Fibroblast of upper back skin (primary cell): ENCODE results near the gene SMS.

Experiments used
- DNase-seq: peaks from one replicate; pipeline ENCODE4 v3.0.0-alpha.2; 2013

SMS gene

DNA sequence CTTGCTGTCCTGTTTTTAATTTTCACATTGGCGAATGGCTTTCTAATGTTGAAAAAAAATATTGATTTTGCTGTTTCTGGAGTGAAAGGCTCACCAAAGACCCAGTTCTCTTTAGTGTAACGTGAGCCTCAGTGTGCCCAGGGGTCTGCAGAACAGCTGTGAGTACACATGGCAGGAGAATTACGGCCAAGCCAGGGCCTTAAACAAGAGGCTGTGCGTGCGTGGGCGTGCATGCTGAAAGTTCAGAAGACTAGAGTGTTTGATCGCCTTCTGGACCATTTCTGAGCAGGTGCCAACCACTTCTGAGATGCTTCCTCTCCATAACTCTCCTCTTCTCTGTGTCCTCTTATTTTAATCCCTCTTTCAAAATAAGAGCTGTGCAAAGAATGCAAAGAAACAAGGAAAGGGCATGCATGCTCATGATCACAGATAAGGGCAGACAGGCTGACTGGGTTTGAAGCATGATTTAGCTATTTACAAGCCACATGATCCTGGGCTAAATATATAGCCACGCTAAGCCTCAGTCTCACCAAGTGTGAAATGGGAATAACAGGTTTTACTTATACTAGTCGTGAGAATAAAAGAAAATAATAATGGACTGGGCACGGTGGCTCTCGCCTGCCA is 101.5 kb downstream of the SMS start:
- DNase-seq, result no peak

GRCh38 chrX:22043872-22044271 is 103.4 kb downstream of the SMS start:
- no peak for DNase-seq
